HG03460 (cell line): ENCODE results near the gene PDIA6.
"Not testable (repeated sequence)": the region's sequence is repeated elsewhere in the genome, so short reads cannot be mapped to it uniquely, and the experiment has no call there.

ENCODE experiments used
- ATAC-seq: cut with Tn5 transposase; IDR thresholded peaks from one replicate; pipeline ENCODE4 v1.9.1; 2021; ENCODE audit not compliant: unreplicated experiment

Gene PDIA6

DNA sequence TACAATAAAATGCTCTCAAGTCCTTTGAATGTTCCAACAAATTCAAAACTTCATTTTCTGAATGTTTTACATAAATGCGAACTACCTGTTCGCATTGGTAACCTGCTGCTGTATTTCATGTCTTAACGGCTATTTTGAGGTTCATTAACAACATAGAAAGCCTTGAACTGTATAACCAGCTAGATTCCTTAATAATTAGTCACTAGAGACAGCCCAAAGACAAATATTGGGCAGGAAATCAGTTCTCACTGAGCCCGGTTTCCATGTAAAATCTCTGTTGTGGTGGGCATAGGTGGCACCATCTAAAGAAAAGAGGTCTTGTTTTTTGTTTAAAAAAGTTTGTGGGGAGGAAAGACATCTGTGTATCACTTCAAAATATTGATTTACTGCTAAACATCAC is 29.2 kb downstream of the PDIA6 start:
- ATAC-seq: no peak

- no peak for ATAC-seq
Observed at GRCh38 chr2:10781746-10782145, 30.8 kb downstream of the PDIA6 start.

GRCh38 chr2:10780821-10781220 is 31.8 kb downstream of the PDIA6 start:
- ATAC-seq: not testable (repeated sequence)

DNA sequence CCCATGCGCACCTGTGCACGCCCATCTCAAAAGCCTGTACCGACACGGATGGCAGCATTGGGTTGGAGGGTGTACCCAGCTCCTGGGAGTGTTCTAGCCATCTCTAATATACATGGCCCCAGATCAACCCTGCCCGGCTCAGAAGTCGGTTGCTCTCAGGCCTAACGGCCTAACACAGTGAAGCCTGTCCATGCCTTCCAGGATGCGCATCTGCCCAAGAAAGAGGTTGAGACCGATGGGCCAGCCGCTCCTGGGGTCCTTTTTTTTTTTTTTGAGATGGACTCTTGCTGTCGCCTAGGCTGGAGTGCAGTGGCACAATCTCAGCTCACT is 32.1 kb downstream of the PDIA6 start:
- no peak for ATAC-seq

GRCh38 chr2:10779776-10780490 is 32.7 kb downstream of the PDIA6 start:
- ATAC-seq: no peak

DNA sequence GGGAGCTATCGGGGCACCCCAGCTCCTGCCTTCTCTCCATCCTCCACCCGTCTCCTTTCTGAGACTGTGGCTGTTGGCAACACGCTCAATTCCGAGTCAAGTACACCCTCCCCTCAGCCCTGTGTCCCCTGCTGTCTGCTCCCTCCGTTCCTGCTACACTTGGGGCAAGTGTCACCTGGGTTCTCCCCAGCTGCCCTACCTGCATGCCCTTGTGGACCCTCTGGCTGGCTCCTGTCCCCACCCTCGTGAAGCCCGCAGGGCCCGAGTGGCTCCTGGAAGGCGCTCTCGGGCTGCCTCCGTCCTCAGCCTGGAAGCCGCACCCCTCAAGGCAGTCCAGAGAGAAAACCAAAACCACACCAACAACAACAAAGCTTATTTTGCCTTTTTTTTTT is 33.9 kb downstream of the PDIA6 start:
- ATAC-seq: no peak

GRCh38 chr2:10777842-10778723 is 34.5 kb downstream of the PDIA6 start:
- no peak for ATAC-seq

DNA sequence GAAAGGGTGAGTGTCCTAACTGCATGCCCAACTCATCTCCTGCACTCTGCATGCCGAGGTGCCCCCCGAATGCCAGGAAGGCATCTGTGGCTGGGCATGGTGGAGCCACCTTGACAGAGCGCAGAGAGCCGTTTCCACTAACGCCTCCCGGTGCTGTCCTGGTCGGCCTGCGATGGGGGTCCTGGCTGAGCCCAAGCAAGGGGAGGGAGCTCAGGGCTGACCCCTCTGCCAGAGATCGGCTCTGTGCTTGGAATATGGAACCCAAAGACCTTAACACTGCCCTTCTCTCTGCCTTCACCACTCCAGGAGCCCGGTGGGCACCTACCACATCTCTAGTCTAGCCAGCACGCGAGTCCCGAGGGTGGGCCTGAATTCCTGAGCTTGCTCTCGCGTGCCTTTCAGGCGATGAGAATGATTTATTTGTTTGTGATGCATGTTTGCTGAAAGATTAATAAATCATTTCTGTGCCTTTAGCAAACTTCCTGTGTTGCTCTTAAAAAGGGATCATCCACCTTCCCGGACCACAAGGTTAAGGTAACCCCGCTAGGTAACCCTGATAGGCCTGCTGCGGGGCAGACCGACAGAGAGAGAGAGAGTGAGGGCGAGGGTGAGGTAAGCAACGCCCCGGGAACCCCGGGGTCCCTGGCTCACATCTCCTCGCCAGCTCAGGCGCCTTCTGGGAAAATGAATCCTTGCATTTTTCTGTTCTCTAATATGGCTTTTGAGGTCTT is 35.3 kb downstream of the PDIA6 start:
- ATAC-seq: no peak

DNA sequence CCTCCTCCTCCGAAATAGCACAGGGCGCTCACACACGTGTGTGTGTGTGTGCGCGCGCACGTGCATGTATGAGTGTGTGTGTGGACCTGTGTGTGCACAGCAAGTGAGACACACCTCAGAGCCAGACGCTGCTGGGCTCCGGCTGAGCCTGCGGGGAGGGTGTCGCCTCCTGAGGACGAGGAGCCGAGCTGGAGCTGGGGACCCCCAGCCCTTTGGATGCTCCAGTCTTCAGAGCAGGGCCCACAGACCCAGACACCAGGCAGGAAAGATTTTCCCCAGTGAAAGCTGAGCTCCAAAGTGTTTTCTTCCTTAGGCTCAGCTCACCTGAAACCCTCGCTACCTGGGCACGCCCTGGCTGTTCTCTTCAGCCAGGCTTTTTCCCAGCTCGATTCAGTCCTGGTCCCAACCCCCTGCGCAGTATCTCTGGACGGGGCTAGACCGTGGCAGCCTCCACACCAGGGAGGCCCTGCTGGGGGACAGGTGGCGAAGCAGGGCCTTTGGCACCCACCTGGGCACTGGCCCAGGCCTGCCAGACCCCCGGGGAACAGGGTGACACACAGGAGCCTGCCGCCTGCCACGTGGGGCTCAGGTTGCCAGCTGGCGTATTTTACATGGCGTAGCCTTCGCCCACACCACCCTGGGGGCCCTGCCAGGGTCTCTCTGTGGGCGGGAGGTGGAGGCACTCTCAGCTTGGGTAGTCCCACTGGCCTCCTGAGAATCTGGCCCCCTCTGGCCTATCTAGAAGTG is 36.2 kb downstream of the PDIA6 start:
- no peak for ATAC-seq

- ATAC-seq: no peak
Observed at GRCh38 chr2:10775831-10776230, 36.8 kb downstream of the PDIA6 start.

DNA sequence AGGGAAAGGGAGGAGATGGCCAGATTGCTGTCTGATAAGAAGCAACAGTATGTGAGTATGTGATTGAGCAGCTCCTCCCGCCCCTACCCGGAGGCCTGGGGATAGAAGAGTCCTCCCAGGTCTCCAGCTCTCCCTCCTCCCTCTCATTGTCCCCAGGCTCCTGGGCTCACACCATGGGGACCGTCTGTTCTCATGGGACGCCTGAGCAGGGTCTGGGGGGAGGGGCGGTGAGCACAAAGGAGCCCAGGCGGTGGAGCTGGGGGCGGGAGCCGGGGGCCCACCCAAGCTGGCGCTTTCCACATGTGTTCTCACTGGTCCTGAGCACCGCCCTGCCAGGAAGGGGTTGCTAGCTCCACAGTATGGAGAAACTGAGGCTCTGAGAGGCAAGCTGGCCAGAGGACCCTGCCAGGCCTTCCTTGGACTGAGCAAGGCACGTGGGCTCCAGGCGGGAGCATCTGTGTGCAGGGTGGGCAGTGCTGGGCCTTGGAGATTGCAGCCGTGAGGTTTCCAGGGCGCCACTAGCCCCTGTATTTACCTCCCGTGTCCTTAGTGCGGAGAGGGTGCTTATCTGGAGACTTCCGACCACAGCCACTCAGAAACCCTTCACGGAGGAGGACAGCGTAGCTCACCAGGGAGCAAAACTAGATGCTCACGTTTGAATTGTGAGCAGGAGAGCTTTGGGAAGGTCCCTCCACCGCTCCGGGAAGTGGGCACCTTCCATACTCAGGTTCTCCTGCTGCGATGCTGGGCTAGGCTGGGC is 37.4 kb downstream of the PDIA6 start:
- no peak for ATAC-seq

GRCh38 chr2:10774394-10774793 is 38.2 kb downstream of the PDIA6 start:
- no peak for ATAC-seq

DNA sequence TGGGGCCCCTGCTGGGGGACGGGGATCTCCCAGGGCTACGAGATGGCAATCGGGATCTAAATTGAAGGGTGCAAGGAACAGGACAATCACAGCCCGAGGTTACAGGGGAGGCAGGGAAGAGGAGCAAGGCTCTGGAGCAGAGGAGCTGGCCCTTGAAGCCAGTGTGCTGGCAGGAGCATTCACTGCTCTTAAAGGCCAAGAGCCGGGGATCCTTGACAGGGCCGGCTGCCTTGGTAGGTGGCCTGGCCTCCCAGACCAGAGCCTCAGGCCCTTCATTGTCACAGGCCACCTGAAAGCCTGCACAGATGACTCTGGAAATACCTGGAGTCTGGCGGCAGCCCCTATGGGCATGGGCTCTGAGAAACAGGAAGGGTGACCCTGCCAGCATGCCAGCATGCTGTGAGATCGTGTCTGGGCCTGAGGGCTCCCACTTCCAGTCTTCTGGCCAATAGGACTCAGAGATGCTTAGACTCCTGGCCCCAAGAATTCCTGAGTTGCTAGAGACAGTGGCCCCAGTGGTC is 38.7 kb downstream of the PDIA6 start:
- no peak for ATAC-seq

DNA sequence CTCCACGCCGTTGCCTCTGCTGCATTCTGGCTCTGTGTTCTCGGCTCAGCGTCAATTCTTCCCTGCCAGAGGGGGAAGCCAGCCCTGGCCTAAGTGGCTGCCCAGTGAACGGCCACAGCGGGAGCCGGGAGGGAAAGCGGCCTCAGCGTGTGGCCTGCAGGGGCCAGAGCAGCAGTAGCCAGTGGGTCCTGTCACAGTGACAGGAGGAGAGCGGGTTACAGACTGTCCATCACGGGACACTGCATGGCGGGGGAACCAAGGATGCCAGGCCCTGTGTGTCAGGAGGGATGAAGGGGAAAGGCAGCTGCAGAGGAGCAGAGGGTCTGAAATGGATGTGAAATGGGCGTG is 39.7 kb downstream of the PDIA6 start:
- no peak for ATAC-seq

GRCh38 chr2:10772201-10772867 is 40.3 kb downstream of the PDIA6 start:
- no peak for ATAC-seq

- no peak for ATAC-seq
Observed at GRCh38 chr2:10771786-10772185, 40.8 kb downstream of the PDIA6 start.

DNA sequence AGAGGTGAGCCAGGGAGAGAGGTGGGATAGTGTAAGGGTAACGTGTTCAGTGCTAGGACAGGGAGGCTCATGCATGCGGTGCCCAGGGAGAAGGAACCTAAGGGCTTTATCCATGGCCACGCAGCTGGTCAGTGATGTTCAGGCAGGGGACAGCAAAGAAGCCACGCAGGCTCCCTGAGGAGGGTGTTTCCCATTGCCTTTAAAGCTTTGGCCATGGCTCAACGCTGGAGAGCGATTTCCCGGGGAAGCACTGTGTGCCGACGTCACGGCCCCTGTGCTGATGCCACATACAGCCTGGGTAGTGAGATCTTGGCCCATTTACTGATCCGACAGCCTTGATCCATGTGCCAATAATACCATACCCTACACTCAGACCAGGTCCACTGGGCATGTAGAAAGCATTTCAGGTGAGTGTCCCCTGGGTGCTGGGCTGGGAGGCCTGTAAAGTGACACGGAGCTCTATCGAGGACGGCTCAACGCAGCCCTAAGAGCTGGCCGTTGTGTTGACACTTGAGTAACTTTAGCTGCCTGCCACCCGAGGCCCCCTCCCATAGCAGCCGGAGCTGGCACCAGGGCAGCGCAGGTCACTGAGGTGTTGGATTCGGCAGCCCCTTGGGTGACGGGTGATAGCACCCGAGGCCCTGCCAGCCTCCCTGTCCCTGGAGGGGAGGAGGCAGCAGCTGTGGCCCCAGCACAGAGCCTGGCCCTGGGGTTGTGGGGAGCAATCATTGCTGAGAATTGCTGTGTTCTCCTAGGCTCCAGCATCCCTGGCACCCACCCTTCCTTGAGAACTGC is 41.4 kb downstream of the PDIA6 start:
- no peak for ATAC-seq

- ATAC-seq: no peak
Observed at GRCh38 chr2:10768063-10768507, 44.5 kb downstream of the PDIA6 start.

GRCh38 chr2:10765914-10766313 is 46.7 kb downstream of the PDIA6 start:
- ATAC-seq: no peak
